ENCODE results near the gene FBXL3.

- TF ChIP-seq MXI1 (conservative IDR thresholded peaks at IDR 0.05; ENCODE audit: poor library complexity, severe bottlenecking), result no peak
- TF ChIP-seq EZH2 (IDR thresholded peaks at IDR 0.05; ENCODE audit: borderline replicate concordance, insufficient read depth, low read length, poor library complexity, severe bottlenecking), result no peak
- no peak for TF ChIP-seq CTCF (IDR thresholded peaks at IDR 0.05; ENCODE audit: poor library complexity, severe bottlenecking)
- no peak for TF ChIP-seq RAD21 (conservative IDR thresholded peaks at IDR 0.05)
- no peak for TF ChIP-seq POLR2AphosphoS5 (IDR thresholded peaks at IDR 0.05)
- no peak for TF ChIP-seq SMC3 (conservative IDR thresholded peaks at IDR 0.05; ENCODE audit: poor library complexity)
Observed at GRCh38 chr13:76993473-76993872, 33.5 kb downstream of the FBXL3 start.

All from neural cell (in vitro differentiated cells).